Activated CD8-positive, alpha-beta T cell treated with anti-CD3 and anti-CD28 coated beads for 36 hours (primary cell): ENCODE data around the gene GALNTL6. TPM values are rescaled to one million over a fixed set of nuclear protein-coding genes. Genes with fewer than 3 reads are reported as not detected.

Experiments
- ATAC-seq: fragments of 200-7000 bp; cut with Tn5 transposase; one replicate; pipeline ENCODE4 v1.10.0; 2021; ENCODE audit warnings: mild to moderate bottlenecking, moderate library complexity
- CTCF ChIA-PET: fragments of 350-600 bp; sonication (Branson Sonifier 250); formaldehyde crosslinking; loops from one replicate; lab custom pipeline; 2021; ENCODE audit warnings: antibody characterized with exemption; lab: Charles Lee
- POLR2A ChIA-PET: fragments of 350-600 bp; sonication (Branson Sonifier 250); formaldehyde crosslinking; loops from one replicate; lab custom pipeline; 2021; ENCODE audit warnings: antibody characterized with exemption; lab: Charles Lee
- DNase-seq: peaks from one replicate; pipeline ENCODE4 v3.0.0-alpha.2; 2020
- H3K27ac Mint-ChIP-seq: one replicate; pipeline ENCODE4 v1.8.0; 2021; ENCODE audit warnings: mild to moderate bottlenecking, mixed read lengths
- H3K27me3 Mint-ChIP-seq: one replicate; pipeline ENCODE4 v1.8.0; 2021; ENCODE audit warnings: mixed read lengths
- H3K36me3 Mint-ChIP-seq: one replicate; pipeline ENCODE4 v1.8.0; 2021; ENCODE audit warnings: low read depth, mixed read lengths
- H3K4me1 Mint-ChIP-seq: one replicate; pipeline ENCODE4 v1.8.0; 2021; ENCODE audit warnings: low read depth, mixed read lengths
- H3K4me3 Mint-ChIP-seq: one replicate; pipeline ENCODE4 v1.8.0; 2021; ENCODE audit warnings: mild to moderate bottlenecking, moderate library complexity, mixed read lengths
- H3K9me3 Mint-ChIP-seq: one replicate; pipeline ENCODE4 v1.8.0; 2021; ENCODE audit warnings: mixed read lengths
- intact Hi-C: fragments of 100-400 bp; cut with micrococcal nuclease; formaldehyde crosslinking; loops from one replicate; pipeline ENCODE4 v1.10.0; 2022
- total RNA-seq, 2 experiments: library from RNA; stranded (reverse); gene quantifications; one replicate each; pipeline ENCODE4 v1.2.3, GENCODE V29; 2021
- TF ChIP-seq, protein P1 (sequence below): fragments of 200-600 bp; IDR thresholded peaks from one replicate; pipeline ENCODE4 v1.8.0; 2022; ENCODE audit warnings: antibody characterized with exemption, mild to moderate bottlenecking

Gene GALNTL6
- total RNA-seq, 2 experiments from 2014 or later = not detected

- CTCF ChIA-PET = no interaction called here
- H3K36me3 Mint-ChIP-seq = no peaks in the 10 kb centered on the region
- no peak overlapping the region for H3K4me3 Mint-ChIP-seq
- no peaks in the 10 kb centered on the region for H3K27me3 Mint-ChIP-seq
- no peaks in the 10 kb centered on the region for H3K4me1 Mint-ChIP-seq
- intact Hi-C loops = no loop called here
- POLR2A ChIA-PET = no interaction called here
- no peak for ATAC-seq
- TF ChIP-seq, protein P1, sequence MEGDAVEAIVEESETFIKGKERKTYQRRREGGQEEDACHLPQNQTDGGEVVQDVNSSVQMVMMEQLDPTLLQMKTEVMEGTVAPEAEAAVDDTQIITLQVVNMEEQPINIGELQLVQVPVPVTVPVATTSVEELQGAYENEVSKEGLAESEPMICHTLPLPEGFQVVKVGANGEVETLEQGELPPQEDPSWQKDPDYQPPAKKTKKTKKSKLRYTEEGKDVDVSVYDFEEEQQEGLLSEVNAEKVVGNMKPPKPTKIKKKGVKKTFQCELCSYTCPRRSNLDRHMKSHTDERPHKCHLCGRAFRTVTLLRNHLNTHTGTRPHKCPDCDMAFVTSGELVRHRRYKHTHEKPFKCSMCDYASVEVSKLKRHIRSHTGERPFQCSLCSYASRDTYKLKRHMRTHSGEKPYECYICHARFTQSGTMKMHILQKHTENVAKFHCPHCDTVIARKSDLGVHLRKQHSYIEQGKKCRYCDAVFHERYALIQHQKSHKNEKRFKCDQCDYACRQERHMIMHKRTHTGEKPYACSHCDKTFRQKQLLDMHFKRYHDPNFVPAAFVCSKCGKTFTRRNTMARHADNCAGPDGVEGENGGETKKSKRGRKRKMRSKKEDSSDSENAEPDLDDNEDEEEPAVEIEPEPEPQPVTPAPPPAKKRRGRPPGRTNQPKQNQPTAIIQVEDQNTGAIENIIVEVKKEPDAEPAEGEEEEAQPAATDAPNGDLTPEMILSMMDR = no peak
- H3K9me3 Mint-ChIP-seq = peaks cover 9% of the 10 kb centered on the region
- DNase-seq = no peak
- H3K27ac Mint-ChIP-seq = no peak overlapping the region
Measured at GRCh38 chr4:172311682-172312081, 498.5 kb downstream of the GALNTL6 start.

DNA sequence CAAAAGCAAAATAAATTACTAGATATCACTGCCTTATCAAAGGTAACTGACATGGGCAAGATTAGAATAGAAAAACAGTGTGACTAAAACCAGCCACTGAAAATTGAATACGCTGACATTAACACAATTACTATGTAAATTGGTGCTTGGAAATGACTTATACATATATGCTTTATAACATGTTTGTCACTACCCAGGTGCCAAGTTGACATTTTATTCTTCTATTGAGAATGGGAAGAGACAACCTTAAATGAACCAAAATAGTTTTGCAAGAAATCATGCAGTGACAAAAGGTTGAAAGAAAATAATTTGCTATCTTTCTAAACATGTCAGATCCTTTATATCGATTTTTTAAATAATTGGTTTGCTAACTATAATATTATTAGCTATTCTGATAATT, 510.1 kb downstream of the GALNTL6 start:
- POLR2A ChIA-PET = no interaction called here
- CTCF ChIA-PET = no interaction called here
- H3K4me1 Mint-ChIP-seq = no peaks in the 10 kb centered on the region
- TF ChIP-seq, protein P1 = no peak
- H3K4me3 Mint-ChIP-seq = no peak overlapping the region
- H3K36me3 Mint-ChIP-seq = no peaks in the 10 kb centered on the region
- no peak overlapping the region for H3K27ac Mint-ChIP-seq
- intact Hi-C loops = no loop called here
- DNase-seq = no peak
- ATAC-seq = no peak
- H3K9me3 Mint-ChIP-seq = peaks cover 2% of the 10 kb centered on the region
- H3K27me3 Mint-ChIP-seq = no peaks in the 10 kb centered on the region

- Mint-ChIP-seq H3K27me3 (no peaks in the 10 kb centered on the region), H3K9me3 (peaks cover 2% of the 10 kb centered on the region), H3K4me1 (no peaks in the 10 kb centered on the region), H3K4me3 (no peak overlapping the region), H3K27ac (no peak overlapping the region), H3K36me3 (no peaks in the 10 kb centered on the region)
- intact Hi-C loops = no loop called here
- ChIA-PET POLR2A (no interaction called here), CTCF (no interaction called here)
- TF ChIP-seq, protein P1 = no peak
- DNase-seq (no peak), ATAC-seq (no peak)
Measured at GRCh38 chr4:172344308-172344938, 531.2 kb downstream of the GALNTL6 start.

DNA sequence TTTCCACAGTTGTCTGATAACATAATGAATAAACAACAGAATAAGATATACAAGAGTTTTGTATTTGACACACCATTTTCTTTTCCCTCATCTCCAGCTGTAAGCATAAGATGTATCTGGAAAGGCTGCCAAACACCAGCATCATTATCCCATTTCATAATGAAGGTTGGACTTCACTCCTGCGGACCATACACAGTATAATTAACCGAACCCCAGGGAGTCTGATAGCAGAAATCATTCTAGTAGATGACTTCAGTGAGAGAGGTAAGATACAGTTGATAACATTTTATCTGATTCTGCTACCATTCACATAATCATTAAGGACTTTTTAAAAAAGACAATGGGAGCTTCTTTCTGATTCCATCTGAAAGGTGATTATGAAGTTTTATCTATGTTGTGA, 535.2 kb downstream of the GALNTL6 start:
- ATAC-seq = no peak
- ChIA-PET CTCF (interaction anchor here (1.0 kb wide), 1 partner anchor 8 kb away, joined by 4 read pairs; no protein-coding TSS in a partner anchor), POLR2A (no interaction called here)
- intact Hi-C loops = no loop called here
- H3K36me3 Mint-ChIP-seq = no peaks in the 10 kb centered on the region
- no peaks in the 10 kb centered on the region for H3K27me3 Mint-ChIP-seq
- H3K27ac Mint-ChIP-seq = no peak overlapping the region
- H3K4me1 Mint-ChIP-seq = no peaks in the 10 kb centered on the region
- no peaks in the 10 kb centered on the region for H3K9me3 Mint-ChIP-seq
- no peak overlapping the region for H3K4me3 Mint-ChIP-seq
- no peak for DNase-seq
- TF ChIP-seq, protein P1 = no peak

- DNase-seq = no peak
- Mint-ChIP-seq H3K27me3 (no peaks in the 10 kb centered on the region), H3K27ac (no peak overlapping the region), H3K36me3 (no peaks in the 10 kb centered on the region), H3K9me3 (no peaks in the 10 kb centered on the region), H3K4me1 (no peaks in the 10 kb centered on the region), H3K4me3 (no peak overlapping the region)
- POLR2A ChIA-PET = no interaction called here
- CTCF ChIA-PET = no interaction called here
- intact Hi-C loops = no loop called here
- no peak for ATAC-seq
- TF ChIP-seq, protein P1 = no peak
Measured at GRCh38 chr4:172352356-172352755, 539.2 kb downstream of the GALNTL6 start.
